Measurements from ENCODE around the gene LDLRAD4.

LDLRAD4 gene

DNA sequence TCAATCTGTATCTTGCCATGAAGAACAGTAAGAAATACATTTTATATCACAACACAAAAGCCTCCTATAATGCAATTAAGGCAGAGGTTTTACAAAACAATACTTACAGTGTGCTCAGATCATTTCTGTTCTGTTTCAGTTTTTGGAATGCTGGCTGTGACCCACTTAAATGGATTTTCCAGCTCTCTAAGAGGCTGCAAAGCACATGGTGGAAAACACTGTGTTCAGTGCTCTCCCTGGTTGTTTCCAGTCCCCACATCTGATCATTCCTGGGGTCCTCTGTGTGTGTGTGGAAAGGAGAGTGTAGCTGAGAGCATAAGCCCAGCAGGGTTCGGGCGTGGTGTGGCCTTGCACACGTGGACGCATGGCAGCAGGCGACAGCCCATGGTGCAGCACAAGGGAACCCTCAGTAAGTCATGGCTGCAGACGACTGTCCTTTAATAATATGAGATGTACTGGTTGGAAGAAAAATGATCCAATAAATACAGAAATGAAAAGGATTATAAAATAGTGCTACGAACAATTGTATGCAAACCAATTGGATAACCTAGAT, 412.2 kb downstream of the LDLRAD4 start:
- no peak overlapping the region for H3K4me3 ChIP-seq (ENCODE audit: low read depth, low read length)
- DNase-seq (ENCODE audit: low read depth), result no peak
- TF ChIP-seq CTCF (conservative IDR thresholded peaks at IDR 0.05; ENCODE audit: low read depth, low read length), result no peak

DNA sequence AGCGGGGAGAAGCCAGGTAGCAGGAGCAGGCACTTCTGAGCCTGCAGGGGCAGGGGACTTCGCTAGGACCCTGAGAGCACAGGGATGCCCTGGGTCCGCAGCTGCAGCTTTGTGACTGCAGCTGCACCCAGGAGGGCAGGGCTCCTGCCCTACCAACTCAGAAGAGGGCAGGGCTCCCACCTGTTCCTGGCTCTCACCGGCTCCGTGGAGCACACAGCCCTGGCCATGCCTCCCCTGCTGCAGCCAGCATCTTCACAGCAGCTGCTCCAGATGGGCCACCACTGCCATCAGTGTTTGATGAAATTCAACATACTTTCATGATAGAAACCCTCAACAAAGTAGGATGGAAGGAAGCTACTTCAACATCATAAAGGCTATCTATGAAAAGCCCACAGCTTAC, 415.1 kb downstream of the LDLRAD4 start:
- no peak for DNase-seq (ENCODE audit: low read depth)
- no peak overlapping the region for H3K4me3 ChIP-seq (ENCODE audit: low read depth, low read length)
- TF ChIP-seq CTCF (conservative IDR thresholded peaks at IDR 0.05; ENCODE audit: low read depth, low read length), result no peak

DNA sequence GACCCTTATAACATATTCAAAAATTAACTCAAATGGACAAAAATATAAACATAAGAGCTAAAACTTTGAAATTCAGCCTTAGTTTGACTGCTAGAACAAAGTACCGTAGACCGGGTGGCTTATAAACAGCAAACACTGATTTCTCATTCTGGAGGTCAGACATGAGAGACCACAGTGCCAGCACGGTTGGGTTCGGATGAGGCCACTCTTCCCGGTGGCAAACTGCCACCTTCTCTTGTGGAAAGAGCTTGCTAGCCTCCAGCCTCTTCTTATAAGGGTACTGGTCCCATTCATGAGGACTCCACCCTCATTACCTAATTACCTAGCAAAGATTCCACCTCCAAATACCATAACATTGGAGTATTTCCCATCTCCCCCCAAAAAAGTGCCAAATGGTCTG, 416.5 kb downstream of the LDLRAD4 start:
- no peak for DNase-seq (ENCODE audit: low read depth)
- no peak for TF ChIP-seq CTCF (conservative IDR thresholded peaks at IDR 0.05; ENCODE audit: low read depth, low read length)
- H3K4me3 ChIP-seq (ENCODE audit: low read depth, low read length), result no peak overlapping the region

DNA sequence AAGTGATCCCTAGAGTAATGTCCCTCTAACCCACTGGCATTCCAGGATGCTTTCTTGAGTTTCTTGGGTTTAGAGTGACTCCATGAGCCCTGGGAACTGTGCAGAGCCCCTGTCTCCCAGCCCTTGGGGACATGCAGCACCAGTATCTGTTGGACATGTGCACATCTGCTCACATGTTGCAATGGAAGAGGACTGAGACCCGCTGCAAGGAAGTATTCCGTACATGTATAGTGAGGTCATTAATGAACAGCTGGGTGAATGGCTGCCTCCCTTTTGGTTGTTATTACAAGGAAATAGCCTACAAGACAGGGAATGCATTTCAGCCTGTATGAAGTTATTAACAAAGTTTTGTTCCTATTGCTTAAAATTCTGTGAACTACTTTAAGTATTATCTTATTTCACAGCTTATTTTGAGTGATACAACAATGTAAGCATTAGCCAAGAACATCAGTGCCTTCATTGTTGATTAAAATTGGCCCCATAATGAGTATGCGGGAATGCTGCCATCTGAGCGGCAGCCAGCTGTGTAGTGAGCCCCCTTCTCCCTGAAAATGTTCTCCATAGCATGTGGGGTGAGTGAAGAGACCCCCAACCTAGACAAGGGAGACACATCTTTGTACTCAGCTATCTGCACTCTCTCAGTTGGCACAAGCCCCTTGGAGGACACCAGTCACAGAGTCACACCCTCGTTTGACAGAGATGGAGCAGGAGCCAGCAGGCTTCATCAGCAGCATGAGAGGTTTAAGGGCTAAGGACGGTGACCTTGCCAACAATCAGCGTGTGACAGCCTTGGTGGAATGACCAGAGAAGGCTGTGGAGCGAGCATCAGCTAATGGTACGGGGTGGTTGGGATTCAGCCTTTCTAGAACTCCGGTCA, 420.4 kb downstream of the LDLRAD4 start:
- TF ChIP-seq CTCF (conservative IDR thresholded peaks at IDR 0.05; ENCODE audit: low read depth, low read length), result no peak
- no peak overlapping the region for H3K4me3 ChIP-seq (ENCODE audit: low read depth, low read length)
- DNase-seq (ENCODE audit: low read depth), result no peak

DNA sequence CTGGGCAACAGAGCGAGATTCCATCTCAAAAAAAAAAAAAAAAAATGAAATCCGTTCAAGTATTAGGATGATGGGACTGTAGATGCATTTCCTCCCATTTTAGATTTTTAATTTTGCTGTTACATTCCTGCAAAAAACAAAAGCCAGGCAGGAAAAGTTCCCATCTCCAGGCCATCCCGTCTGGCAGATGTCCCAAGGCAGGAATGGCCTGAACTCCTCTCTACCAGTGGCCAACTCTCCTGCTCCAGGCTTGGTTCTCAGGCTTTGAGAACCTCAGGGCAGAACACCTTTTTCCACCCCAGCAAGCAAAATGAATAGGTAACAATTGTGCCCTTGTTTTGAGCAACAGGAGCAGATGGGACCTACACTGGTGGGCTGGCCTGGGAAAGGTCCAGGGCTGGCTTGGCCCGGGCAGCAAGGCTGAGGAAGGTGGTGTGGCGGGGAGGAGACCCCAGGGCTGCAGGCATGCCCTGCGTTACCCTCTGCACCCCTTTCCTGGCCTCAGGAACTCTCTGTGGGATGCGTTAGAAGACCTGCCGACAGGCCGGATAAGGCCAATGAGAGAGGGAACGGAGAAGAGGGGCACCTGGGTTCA, 421.8 kb downstream of the LDLRAD4 start:
- no peak for TF ChIP-seq CTCF (conservative IDR thresholded peaks at IDR 0.05; ENCODE audit: low read depth, low read length)
- no peak overlapping the region for H3K4me3 ChIP-seq (ENCODE audit: low read depth, low read length)
- no peak for DNase-seq (ENCODE audit: low read depth)

DNA sequence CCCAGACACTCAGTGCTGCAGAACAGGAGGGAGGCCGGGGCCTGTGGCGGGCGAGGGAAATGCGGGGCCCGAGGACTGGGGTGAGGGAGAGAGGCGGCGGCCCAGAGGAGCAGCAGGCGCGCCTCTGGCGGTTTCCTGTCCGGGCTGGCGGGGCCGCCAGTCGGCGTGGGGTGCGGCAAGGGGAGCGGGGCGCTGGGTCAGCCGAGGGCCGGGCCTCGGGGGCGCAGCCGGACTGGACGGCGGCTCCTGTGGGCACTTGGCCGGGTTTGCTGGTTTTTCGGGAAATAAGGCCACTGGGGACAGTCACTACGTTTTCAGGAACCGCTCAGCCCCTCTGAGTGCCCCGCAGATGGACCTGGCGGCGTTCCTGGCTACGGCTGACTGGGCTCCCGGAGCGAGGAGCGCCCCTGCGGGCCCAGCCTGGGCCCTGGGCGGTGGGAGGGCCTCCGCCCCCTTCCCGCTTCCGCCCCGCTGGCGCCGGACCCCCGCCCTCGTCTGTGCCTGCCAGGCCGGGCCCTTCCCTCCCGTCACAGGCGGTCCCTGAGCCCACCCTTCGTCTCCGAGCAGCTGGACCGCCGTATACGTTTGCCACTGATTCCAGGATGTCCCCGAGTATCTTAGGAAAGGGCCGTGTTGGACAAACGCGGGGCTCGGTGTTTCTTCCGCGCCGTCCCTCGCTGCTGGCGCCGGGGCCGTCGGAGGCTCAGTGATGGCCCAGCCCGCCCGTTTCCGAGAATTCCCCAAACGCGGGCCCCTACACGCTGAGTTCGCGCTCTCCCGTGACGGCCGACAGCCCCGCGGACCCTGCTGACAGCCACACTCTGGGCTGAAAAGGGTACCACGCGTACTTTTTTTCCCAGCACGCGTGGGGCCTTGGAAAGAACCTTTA, 423.2 kb downstream of the LDLRAD4 start:
- peak overlapping the region; percentile 35 for H3K4me3 ChIP-seq (ENCODE audit: low read depth, low read length)
- DNase-seq (ENCODE audit: low read depth), result peak; percentile 9
- TF ChIP-seq CTCF (conservative IDR thresholded peaks at IDR 0.05; ENCODE audit: low read depth, low read length), result no peak
